K562 (cell line): ENCODE measurements around the gene SUFU. TPM values are rescaled to one million over a fixed set of nuclear protein-coding genes. Genes with fewer than 3 reads are reported as not detected.

Experiments
- AFF4 ChIP-seq: sonication (generic); formaldehyde crosslinking; IDR thresholded peaks from 2 replicates; pipeline ENCODE4 v1.8.0; 2023; ENCODE audit warnings: mild to moderate bottlenecking, missing genetic modification reagents
- ARID2 ChIP-seq: fragments of 450-650 bp; IDR thresholded peaks from 2 replicates; pipeline ENCODE4 v1.6.1; 2017; ENCODE audit warnings: antibody characterized with exemption, mild to moderate bottlenecking
- BRD4 ChIP-seq: fragments of 200-600 bp; sonication (generic); IDR thresholded peaks from 2 replicates; pipeline ENCODE4 v1.6.1; 2017; ENCODE audit warnings: inconsistent platforms
- CREB1 ChIP-seq, 2 experiments: sonication (generic) in 1 of 2; formaldehyde crosslinking in 1 of 2; IDR thresholded peaks; 2 replicates each; pipeline versions ENCODE4 v1.6.1 to v1.8.0; 2012 to 2022; ENCODE audit warnings: inconsistent platforms in 1 of 2, mild to moderate bottlenecking in 1 of 2, missing genetic modification reagents in 1 of 2, moderate library complexity in 1 of 2
- E2F6 ChIP-seq, 2 experiments: IDR thresholded peaks; 2 replicates each; pipeline ENCODE4 v1.6.1; 2011; ENCODE audit warnings: borderline replicate concordance in 1 of 2, control low read depth in 1 of 2, low read depth in 1 of 2, low read length in 1 of 2, mild to moderate bottlenecking in 1 of 2, mixed read lengths in 1 of 2, moderate library complexity in 1 of 2; ENCODE audit not compliant: insufficient read depth in 1 of 2, insufficient read length in 1 of 2, poor library complexity in 1 of 2, severe bottlenecking in 1 of 2; ENCODE audit errors: extremely low read depth in 1 of 2
- EWSR1 ChIP-seq: fragments of 450-650 bp; IDR thresholded peaks from 2 replicates; pipeline ENCODE4 v1.6.1; 2018; ENCODE audit warnings: borderline replicate concordance, mild to moderate bottlenecking, low read depth, moderate library complexity; ENCODE audit not compliant: partially characterized antibody
- LEF1 ChIP-seq: fragments of 450-650 bp; IDR thresholded peaks from 2 replicates; pipeline ENCODE4 v1.6.1; 2016; ENCODE audit warnings: mild to moderate bottlenecking
- MEIS2 ChIP-seq: fragments of 450-650 bp; IDR thresholded peaks from 2 replicates; pipeline ENCODE4 v1.6.1; 2014; ENCODE audit warnings: mild to moderate bottlenecking; ENCODE audit not compliant: partially characterized antibody
- PTTG1 ChIP-seq: fragments of 450-650 bp; IDR thresholded peaks from 2 replicates; pipeline ENCODE4 v1.6.1; 2016; ENCODE audit warnings: low read depth, mild to moderate bottlenecking, missing genetic modification characterization, missing compliant biosample characterization
- RBM14 ChIP-seq: fragments of 200-400 bp; formaldehyde crosslinking; IDR thresholded peaks from 2 replicates; pipeline ENCODE4 v1.6.1; 2018; ENCODE audit warnings: low read depth, mild to moderate bottlenecking, low read length, moderate library complexity, borderline replicate concordance; ENCODE audit not compliant: insufficient read depth
- SMAD2 ChIP-seq: fragments of 150-350 bp; IDR thresholded peaks from 2 replicates; pipeline ENCODE4 v1.6.1; 2014; ENCODE audit warnings: low read depth, mild to moderate bottlenecking, low read length
- SMARCB1 ChIP-seq: IDR thresholded peaks from 2 replicates; pipeline ENCODE4 v1.6.1; 2011; ENCODE audit warnings: improper control_type of control experiment, low read depth; ENCODE audit not compliant: insufficient read length
- WHSC1 ChIP-seq: IDR thresholded peaks from one replicate; pipeline ENCODE4 v1.6.1; 2012; ENCODE audit warnings: low read length, control low read depth, inconsistent platforms
- YY1 ChIP-seq, 3 experiments: IDR thresholded peaks; 2 replicates each; pipeline ENCODE4 v1.6.1; 2011; ENCODE audit warnings: low read length in 2 of 3, mild to moderate bottlenecking in 2 of 3, moderate library complexity in 2 of 3, borderline replicate concordance in 1 of 3, control low read depth in 1 of 3, low read depth in 1 of 3; ENCODE audit not compliant: insufficient read depth in 3 of 3, insufficient replicate concordance in 2 of 3, control insufficient read depth in 1 of 3, insufficient read length in 1 of 3; ENCODE audit errors: extremely low read depth in 1 of 3
- ZBTB49 ChIP-seq: sonication (generic); formaldehyde crosslinking; IDR thresholded peaks from 2 replicates; pipeline ENCODE4 v1.8.0; 2022; ENCODE audit warnings: missing genetic modification reagents, mild to moderate bottlenecking, borderline replicate concordance
- ZEB2 ChIP-seq: fragments of 450-650 bp; IDR thresholded peaks from 2 replicates; pipeline ENCODE4 v1.6.1; 2016
- ZNF124 ChIP-seq: sonication (generic); formaldehyde crosslinking; IDR thresholded peaks from 2 replicates; pipeline ENCODE4 v1.8.1; 2022; ENCODE audit warnings: missing genetic modification reagents
- ZNF347 ChIP-seq: fragments of 450-650 bp; formaldehyde crosslinking; IDR thresholded peaks from 2 replicates; pipeline ENCODE4 v1.4.0; 2020; ENCODE audit warnings: low read depth, mild to moderate bottlenecking, moderate library complexity
- ZNF41 ChIP-seq: fragments of 250-450 bp; sonication (Bioruptor Pico); conservative IDR thresholded peaks from 2 replicates; pipeline ENCODE4 v1.4.0; 2020; ENCODE audit warnings: mild to moderate bottlenecking
- polyA plus RNA-seq, 8 experiments: library from polyadenylated mRNA; depleted of rRNA in 4 of 8; stranded (reverse) in 5 of 8; unstranded in 3 of 8; fragments of >200 nt; fragmentation: Nextera tagmentation in 2 of 8; fragmentation: Illumina TruSeq in 1 of 8; extraction: Ambion mirVana in 2 of 8; extraction: Trizol in 1 of 8; gene quantifications; 2 replicates each; pipeline versions ENCODE4 v1.2.1 to v1.2.3, GENCODE V29; 2011 to 2014; ENCODE audit warnings: inconsistent platforms in 1 of 8, missing spikeins in 1 of 8
- total RNA-seq, 7 experiments: library from RNA; depleted of rRNA in 6 of 7; stranded (reverse); fragments of >200 nt in 6 of 7; fragmentation: Illumina TruSeq in 2 of 7; extraction: Trizol in 2 of 7; gene quantifications; 2 replicates each; pipeline versions ENCODE4 v1.2.1 to v1.2.3, GENCODE V29; 2011 to 2021; ENCODE audit warnings: low replicate concordance in 1 of 7

SUFU gene
- total and polyA plus RNA-seq, 9 of the 15 experiments (the other 6 are each of a cell fraction or from before 2014, with no cell fraction given), result 0.59 to 6.3 (median 0.82) TPM

- TF ChIP-seq BRD4, result no peak
- no peak for TF ChIP-seq SMARCB1
- TF ChIP-seq ZNF347 (CRISPR knock-in tag), result no peak
- TF ChIP-seq YY1 (IDR thresholded peaks at IDR 0.05; ENCODE audit: borderline replicate concordance in 1 of 3, control insufficient read depth in 1 of 3, extremely low read depth in 1 of 3, insufficient read depth in 3 of 3, insufficient read length in 1 of 3, insufficient replicate concordance in 2 of 3, low read depth in 1 of 3, low read length in 2 of 3), result peak; percentile 97 to 100 (median 100)
- TF ChIP-seq AFF4 (CRISPR knock-in tag), result no peak
- peak; percentile 71 for TF ChIP-seq CREB1 (IDR thresholded peaks at IDR 0.05)
- TF ChIP-seq CREB1 (CRISPR knock-in tag; IDR thresholded peaks at IDR 0.05), result peak; percentile 66; the same call in 1 of the 2 replicates
- TF ChIP-seq ZNF124 (CRISPR knock-in tag), result no peak
- no peak for TF ChIP-seq SMAD2
- no peak for TF ChIP-seq EWSR1
- TF ChIP-seq E2F6 (IDR thresholded peaks at IDR 0.05; ENCODE audit: borderline replicate concordance in 1 of 2, extremely low read depth in 1 of 2, insufficient read depth in 1 of 2, insufficient read length in 1 of 2, low read depth in 1 of 2, low read length in 1 of 2, poor library complexity in 1 of 2, severe bottlenecking in 1 of 2), result peak; percentile 86 to 96
- no peak for TF ChIP-seq ZNF41 (CRISPR knock-in tag)
- no peak for TF ChIP-seq WHSC1
- TF ChIP-seq ZEB2, result no peak
- no peak for TF ChIP-seq ARID2
- no peak for TF ChIP-seq PTTG1 (tag)
- no peak for TF ChIP-seq ZBTB49
- TF ChIP-seq RBM14, result no peak
- TF ChIP-seq MEIS2, result peak; percentile 69
- TF ChIP-seq LEF1, result no peak
Measured at GRCh38 chr10:102461187-102462054, 42.4 kb upstream of the SUFU start (continued).
